ENCODE data around the gene PSG5.
"Not testable (repeated sequence)": the region's sequence is repeated elsewhere in the genome, so short reads cannot be mapped to it uniquely, and the experiment has no call there.

Gene PSG5

GRCh38 chr19:43186311-43186935 lies at the start of gene PSG5:
PSG5 (minus strand) TSS chr19:43186536; CDS start chr19:43186405, 131 bp downstream.
- not testable (repeated sequence) for DNase-seq

GRCh38 chr19:43235686-43236085 lies 49.4 kb upstream of the PSG5 start:
- DNase-seq, result not testable (repeated sequence)

- DNase-seq, result no peak
These were observed 43.0 kb upstream of the PSG5 start for GRCh38 chr19:43229315-43229714.

GRCh38 chr19:43228730-43229129 lies 42.4 kb upstream of the PSG5 start:
- peak; percentile 11 for DNase-seq

- not testable (repeated sequence) for DNase-seq
These were observed 40.6 kb upstream of the PSG5 start for GRCh38 chr19:43226986-43227385.

- DNase-seq, result no peak
These were observed 38.5 kb upstream of the PSG5 start for GRCh38 chr19:43224855-43225253.

GRCh38 chr19:43224201-43224854 lies 38.0 kb upstream of the PSG5 start:
- DNase-seq, result not testable (repeated sequence)

- not testable (repeated sequence) for DNase-seq
These were observed 35.6 kb upstream of the PSG5 start for GRCh38 chr19:43221891-43222290.

GRCh38 chr19:43219136-43219535 lies 32.8 kb upstream of the PSG5 start:
- DNase-seq, result not testable (repeated sequence)

GRCh38 chr19:43215881-43216280 lies 29.5 kb upstream of the PSG5 start:
- not testable (repeated sequence) for DNase-seq

GRCh38 chr19:43207991-43208390 lies 21.7 kb upstream of the PSG5 start:
- no peak for DNase-seq

- peak; percentile 19 for DNase-seq
These were observed 20.8 kb upstream of the PSG5 start for GRCh38 chr19:43207174-43207573.

- peak; percentile 3 for DNase-seq
These were observed 19.3 kb upstream of the PSG5 start, which contains the start of gene PSG4 for GRCh38 chr19:43205471-43206105. PSG4 (minus strand) TSS chr19:43205638; CDS start chr19:43205536, 102 bp downstream.

- not testable (repeated sequence) for DNase-seq
These were observed 17.3 kb upstream of the PSG5 start for GRCh38 chr19:43203611-43204010.

- not testable (repeated sequence) for DNase-seq
These were observed 15.6 kb upstream of the PSG5 start for GRCh38 chr19:43201891-43202290.

GRCh38 chr19:43201337-43201801 lies 15.0 kb upstream of the PSG5 start:
- DNase-seq, result not testable (repeated sequence)

GRCh38 chr19:43198686-43199419 lies 12.5 kb upstream of the PSG5 start:
- DNase-seq, result not testable (repeated sequence)

- DNase-seq, result not testable (repeated sequence)
These were observed 11.5 kb upstream of the PSG5 start for GRCh38 chr19:43197666-43198397.

GRCh38 chr19:43194397-43194796 lies 8.1 kb upstream of the PSG5 start:
- not testable (repeated sequence) for DNase-seq

GRCh38 chr19:43192381-43193155 lies 6.2 kb upstream of the PSG5 start:
- not testable (repeated sequence) for DNase-seq

GRCh38 chr19:43188092-43188491 lies 1.8 kb upstream of the PSG5 start:
- DNase-seq, result not testable (repeated sequence)
